Stimulated activated CD4-positive, alpha-beta T cell treated with anti-CD3 and anti-CD28 coated beads, Interleukin-15, amount 100 ng/mL, for 48 hours (primary cell): ENCODE results near the gene TBX4.
"Not testable (repeated sequence)": the region's sequence is repeated elsewhere in the genome, so short reads cannot be mapped to it uniquely, and the experiment has no call there.

Experiments
- DNase-seq, 2 donors: peaks; one replicate each; pipeline ENCODE4 v3.0.0-alpha.2; 2020; ENCODE audit warnings: low read depth in 2 of 2

TBX4 gene

DNA sequence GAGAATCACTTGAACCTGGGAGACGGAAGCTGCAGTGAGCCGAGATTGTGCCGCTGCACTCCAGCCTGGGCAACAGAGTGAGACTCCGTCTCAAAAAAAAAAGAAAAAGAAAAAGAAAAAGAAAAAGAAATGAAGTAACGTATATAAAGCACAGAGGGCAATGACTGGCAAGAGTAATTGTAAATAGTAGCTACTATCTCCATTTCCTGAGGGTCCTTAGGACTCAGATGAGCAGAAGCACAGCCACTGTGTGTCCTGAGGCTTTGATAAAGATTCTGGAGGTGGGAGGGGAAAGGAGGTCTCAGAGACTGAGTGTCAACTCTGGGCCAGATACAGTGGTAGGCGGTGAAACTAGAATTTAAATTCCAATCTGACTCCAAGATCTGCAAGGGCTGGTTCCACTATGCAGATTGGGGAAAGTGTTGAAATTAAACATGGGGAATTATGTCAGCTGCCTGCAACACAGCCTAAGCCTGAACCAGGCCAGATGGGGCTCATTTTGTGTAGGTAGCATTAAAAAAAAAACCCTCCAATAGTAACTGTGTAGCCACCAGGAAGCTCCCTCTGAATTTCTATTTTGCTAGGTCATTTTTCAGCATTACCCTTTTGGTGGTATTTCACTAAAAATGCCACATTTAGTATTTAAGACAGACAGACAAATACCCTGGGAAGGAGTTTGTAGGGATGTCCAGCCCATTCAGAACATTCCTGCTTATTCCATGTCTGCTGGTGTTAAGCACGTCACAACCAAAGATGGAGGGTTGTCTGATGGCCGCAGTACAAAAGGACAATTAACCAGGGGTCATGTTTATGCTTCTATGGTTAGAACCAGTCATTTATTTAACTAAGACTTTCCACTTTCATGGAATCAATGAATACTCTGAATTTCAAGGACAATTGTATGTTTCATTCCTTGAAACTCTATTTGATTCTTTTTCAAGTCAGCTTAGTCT is 46.1 kb downstream of the TBX4 start:
- no peak for DNase-seq

DNA sequence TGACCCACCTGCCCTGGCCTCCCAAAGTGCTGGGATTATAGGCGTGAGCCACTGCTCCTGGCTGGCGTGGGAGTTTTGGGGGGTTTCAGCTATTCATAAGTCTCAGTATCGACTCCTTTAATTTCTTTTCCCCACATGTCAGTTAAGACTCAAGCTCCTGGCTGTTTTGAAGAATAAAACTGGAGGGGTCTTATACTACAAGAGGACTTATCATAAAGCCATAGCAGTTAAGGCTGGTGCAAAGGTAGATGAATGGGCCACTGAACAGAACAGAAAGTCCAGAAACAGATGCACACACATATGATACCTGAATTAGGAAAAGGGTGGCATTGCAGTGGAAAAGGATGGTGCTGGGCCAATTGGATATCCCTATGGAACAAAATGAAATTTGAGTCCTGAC is 47.4 kb downstream of the TBX4 start:
- no peak for DNase-seq

DNA sequence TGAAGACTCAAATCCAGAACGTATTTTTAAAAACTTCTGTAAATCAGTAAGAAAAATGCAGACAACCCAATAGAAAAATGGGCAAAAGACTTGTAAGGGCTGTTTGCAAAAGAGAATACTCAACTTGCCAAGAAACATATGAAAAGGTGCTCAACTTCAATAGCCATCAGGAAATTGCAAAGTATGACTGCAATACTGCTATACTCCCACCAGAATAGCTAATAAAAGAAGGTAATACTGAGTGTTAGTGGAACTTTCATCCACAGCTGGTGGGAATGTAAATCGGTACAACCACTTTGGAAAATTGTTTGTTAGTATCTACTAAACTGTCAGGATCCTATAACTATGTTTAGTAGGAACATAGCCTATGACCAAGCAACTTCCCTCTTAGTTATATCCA is 48.1 kb downstream of the TBX4 start:
- DNase-seq = no peak

DNA sequence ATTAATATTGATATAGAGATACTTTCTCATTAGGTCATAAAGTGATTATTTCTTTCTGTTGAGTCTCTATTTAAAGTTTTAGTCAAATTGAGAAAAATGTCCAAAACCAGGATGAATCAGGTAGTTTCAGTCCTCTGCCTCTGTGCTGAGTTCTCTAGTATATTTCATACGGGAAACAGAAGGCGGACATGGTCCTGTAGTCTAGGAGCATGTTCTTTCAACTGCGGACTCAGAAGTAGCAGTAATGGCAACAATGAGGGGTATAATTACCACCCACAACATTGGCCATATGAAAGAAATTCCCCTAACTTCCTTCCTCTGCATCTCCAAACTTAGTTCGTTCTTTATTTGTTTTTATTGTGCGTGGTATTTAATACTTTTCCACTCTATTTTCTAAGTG is 50.1 kb downstream of the TBX4 start:
- no peak for DNase-seq

DNA sequence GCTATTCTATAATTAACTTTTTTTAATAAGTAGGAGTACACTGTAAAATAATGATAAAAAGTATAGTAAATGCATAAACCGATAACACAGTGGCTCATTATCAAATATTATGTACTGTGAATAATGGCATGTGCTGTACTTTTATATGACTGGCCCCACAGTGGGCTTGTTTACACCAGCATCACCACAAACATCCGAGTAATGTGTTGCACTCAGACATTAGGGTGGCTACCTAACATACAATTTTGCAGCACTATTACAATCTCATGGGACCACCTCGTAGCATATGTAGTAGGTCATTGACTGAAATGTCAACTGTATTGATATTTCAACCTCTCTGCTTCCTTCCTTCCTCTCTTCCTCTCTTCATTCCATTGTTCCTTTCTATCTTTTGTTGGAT is 51.7 kb downstream of the TBX4 start:
- DNase-seq = no peak

DNA sequence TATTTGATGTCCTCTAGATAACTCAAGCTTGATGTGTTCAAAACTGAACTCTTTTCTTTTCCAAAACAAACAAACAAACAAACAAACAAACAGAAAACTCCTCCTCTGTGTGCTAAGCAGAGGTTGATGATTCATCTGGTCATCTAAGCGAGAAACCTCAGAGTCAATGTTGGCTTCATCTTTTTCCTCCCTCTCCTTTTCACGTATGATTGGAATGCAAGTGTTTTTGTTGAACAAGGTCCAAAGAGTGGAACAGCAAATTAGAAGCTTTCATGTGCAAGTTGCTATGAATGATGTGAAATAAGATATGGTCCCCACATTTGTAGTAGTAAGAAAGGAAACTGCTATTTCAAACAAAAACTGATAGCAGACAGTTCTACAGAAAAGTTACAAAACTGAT is 52.5 kb downstream of the TBX4 start:
- no peak for DNase-seq

DNA sequence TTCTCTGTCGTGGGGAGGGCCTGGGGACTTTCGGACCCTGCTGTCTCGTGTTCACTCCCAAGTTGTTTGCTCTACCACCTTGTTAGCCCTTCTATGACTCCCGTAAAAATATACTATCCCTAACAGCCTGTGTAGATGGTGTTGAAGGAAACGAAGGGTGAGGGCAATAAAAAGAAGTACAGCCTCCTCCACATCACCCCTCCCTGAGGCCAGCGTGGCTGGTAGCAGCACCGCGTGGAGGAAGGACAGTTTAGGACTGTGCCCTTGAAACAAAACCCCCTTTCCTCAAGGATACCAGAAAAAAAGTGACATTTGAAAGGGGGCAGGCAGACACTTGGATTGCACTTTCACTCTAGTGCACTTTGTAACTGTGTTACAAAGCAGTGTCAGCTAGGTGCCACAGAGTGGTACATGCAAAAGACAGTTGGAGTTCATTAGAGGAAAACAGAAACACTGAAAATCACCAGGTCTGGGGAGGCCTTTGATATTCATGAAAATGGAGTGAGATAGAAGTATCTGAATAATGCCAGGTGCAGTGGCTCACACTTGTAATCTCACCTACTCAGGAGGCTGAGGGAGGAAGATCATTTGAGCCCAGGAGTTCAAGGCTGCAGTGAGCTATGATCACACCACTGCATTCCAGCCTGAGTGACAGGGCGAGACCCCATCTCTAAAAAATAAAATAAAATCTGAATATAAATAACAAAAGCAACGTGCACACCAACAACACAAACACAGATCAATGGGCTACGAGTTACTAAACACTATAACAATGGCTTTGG is 53.8 kb downstream of the TBX4 start:
- DNase-seq = no peak

DNA sequence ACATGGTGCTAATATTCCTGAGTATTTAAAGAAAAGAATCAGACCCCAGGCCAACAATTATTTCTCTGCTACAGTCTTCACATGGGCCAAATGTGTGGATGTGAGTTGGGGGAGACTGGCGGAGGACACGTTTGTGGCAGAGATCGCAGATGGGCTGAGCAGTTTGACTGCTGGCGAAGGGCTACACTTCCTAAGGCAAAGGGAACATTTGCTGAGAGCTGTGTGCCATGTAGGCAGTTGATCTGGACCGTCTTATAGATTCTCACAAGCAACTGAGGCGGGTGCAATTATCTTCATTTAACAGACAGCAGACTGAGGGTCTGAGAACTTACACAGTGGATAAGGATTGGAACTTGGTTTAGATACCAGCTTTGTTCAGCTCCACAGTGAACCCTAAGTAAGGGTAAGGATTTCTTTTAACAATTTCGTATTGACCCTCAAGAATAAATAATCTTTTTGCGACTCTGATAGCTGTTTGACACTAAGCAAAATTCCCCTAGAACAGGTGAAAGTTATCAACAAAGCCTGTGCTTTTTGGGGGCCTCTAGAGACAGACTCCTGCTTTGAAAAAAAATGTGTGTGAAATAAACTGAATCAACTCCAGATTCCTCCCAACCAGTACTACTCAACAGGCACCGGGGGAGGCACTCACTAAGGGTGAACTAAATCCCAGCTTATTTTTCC is 55.3 kb downstream of the TBX4 start:
- DNase-seq = no peak

DNA sequence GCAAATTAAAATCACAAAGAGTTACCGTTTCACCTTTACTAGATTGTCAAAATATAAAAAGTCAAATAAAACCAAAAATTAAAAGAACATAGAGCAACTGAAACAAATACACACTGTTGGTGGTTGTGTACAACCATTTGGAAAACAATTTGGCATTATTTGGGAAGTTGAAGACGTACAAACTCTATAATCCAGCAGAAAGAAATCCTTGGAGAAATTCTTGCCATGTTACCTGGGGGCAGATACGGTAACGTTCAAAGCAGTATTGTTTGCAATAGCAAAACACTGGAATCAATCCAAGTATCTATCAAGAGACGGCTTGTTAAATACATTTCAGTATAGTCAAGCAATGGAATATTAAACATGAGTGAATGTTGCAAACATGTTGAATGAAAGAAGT is 56.7 kb downstream of the TBX4 start:
- DNase-seq = no peak

DNA sequence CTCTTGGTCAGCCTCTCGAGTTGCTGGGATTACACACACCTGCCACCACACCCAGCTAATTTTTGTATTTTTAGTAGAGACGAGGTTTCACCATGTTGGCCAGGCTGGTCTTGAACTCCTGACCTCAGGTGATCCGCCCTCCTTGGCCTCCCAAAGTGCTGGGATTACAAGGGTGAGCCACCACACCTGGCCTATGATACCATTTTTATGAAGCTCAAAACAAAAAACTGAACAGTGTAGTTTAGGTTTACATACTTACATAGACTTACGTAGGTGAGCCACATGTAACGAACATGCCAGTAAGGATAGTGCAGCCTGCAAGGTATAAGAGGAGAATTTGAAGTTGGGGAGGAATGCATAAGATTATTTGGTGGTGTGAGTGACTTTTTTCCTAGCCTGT is 57.2 kb downstream of the TBX4 start:
- not testable (repeated sequence) for DNase-seq

DNA sequence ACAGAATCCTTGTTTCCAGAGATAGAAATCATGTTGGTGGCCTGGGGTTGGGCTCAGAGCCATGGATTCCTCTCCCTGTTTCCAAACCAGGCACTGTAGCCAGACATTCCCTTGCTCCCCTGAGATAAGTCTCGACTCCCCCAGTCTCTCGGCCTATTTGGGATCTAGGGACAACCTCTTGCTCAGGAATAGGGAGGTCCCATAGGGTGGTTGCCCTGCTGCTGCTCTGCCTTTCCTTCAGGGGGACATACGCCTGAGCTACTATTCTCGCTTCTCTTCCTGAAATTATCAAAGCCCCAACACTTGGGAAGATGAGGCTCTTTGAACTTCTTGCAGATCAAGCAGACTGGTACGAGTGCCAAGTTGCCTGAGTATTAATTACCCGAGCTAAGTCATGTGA is 58.0 kb downstream of the TBX4 start:
- DNase-seq = no peak

DNA sequence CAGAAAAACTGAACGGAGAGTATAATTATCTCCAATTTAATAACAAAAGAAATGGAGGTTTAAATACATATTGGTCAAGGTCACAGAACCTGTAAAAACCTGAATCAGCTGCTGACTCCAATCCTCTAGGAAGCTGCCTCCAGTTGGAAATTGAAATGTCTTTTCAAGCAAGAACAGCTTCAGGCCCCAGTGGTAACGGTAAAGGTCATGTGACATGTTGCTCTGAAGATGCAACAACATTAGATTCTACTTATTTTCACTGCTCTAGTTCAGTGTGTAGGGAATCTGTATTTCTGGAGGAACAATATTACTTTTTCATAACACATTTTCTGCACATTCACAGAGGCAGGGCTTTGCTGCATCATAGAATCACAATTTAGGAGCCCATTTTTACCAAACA is 58.8 kb downstream of the TBX4 start:
- DNase-seq = no peak

DNA sequence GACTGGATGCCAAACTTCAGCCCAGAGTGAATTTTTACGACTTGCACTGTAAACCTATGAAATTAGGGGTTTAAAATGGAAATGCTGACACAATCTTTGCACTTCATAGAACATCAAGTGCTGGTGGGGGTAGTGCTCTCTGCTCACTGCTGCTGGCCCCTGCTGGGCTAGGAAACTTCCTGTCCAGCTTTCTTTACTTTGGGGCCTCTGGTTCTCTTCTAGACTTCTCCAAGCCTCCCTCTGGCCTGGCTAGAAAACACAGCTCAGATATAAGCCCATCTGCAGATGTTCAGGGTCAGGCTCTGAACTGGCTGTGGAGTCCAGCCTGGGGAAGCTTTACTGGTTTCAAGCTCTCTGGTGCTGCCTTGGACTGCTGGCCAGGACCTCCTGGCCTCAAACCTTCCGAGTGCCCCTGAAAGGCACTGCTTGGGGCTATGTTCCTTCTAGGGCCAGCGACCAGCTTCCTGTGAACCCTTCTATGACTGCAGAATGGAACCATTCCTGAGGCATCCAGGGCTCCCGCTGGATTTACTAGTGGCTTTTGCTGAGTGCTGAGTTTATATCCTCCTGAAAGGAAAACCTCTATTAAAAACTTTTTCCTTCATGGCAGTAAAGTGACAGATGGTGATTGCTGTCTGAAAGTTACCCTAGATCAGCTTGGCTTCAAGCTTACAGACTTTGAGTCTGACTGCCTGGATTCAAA is 59.4 kb downstream of the TBX4 start:
- DNase-seq = no peak

DNA sequence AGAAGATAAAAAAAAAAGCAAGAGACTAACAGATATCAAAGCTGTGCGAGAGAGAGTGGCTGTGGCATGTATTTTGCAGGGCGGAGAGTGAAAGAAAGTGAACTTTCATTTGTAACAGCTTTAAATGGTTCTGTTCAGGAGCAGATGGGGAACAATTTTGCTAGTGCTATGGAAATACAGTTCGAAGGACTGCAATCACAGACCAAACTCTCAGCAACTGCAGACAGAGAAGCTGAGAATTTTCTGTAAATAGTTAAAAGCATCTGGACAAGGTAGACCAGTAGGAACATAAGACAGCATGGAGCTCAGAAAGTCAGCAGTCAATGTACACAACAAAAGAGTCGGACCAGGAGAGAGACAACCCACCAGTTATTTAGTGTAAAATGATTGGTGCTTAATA is 62.3 kb downstream of the TBX4 start:
- DNase-seq = no peak

DNA sequence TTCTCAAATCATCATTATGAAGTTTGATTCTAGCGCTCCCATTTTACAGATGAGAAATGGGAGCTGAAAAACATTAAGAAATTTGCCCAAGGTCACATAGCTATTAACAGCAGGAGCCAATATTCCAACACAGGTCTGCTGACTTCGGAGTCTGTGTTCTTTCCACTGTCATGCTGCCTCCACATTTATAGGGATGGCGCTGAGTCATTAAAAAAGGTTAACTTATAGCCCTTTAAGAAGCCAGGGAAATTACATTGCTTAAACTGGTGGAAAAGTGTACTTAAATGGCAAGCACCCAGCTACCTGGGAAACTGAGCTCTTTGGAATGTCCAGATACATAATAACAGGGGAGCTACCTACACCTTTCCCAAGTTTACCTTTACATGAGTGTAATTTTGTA is 65.0 kb downstream of the TBX4 start:
- no peak for DNase-seq

DNA sequence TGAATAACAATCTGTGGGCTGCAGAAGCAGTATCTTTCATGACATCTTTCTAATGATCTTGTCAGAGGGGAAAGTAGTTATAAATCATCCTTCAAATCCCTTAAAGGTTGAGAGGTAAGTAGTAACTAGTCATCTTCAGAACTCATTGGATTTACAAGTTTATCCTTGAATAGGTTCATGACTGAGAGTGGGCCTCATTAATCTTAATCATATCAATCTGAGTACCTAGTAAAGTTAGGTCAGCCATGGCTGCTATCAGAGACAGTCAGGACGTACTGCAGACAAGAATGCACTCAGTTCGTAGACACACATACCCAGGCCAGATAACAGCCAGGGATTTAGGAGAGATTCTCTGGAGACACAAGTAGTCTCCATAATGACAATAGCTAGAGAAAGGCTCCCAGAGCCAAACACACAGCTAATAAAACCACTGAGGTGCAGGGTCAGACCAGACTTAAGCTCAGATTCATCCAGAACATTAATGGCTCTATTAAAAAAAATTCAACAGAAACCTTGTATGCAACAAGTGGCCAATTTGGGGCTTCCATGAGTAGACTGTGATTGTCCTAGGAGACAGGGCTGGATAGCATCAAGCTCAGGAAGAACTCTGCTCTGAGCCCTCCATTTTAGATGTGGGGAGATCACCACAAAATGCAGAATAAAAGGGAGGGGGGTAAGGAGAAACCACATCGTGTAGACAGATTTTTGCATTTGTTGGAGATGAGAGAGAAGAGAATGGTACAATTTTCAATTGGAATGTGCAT is 65.8 kb downstream of the TBX4 start:
- DNase-seq = no peak

DNA sequence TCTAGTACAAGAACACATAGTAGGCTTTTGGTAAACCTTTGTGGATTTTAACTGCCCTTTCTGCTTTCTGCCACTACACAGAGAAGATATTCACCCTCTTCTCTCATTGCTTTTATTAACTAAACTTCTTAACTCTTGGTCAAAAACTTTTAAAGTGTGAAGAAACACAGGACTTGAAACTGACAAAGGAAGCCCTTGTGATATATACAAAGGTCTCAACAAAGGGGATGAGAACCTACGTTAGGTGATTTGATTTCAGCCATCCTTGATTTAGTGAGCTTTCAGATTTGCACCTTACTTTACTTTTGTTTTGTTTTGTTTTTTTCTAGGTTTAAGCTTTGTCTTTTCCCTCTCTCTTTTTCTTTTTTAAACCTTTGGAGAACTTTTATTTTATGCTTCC is 66.9 kb downstream of the TBX4 start:
- DNase-seq = no peak

DNA sequence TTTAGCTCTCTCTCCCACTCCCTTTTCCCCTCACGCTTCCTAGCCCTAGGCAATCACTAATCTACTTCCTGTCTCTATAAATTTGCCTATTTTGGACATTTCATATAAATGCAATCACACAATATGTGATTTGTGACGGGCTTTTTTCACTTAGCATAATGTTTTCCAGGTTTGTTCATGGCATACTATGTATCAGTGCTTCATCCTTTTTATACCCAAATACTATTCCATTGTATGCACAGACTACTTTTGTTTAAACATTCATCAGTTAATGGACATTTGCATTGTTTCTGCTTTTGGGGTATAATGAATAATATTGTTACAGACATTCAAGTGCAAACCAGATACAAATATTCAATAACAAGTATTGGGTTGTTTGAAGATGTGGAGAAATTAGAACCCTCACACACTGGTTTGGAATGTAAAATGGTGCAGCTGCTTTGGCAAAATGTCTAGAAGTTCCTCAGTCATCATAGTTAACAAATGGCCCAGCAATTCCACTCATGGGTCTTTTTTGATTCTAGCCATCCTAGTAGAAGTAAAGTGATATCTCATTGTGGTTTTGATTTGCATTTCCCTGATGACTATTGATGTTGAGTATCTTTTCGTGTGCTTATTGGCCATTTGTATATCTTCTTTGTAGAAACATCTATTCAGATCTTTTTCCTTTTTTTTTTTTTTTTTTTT is 67.7 kb downstream of the TBX4 start:
- no peak for DNase-seq

DNA sequence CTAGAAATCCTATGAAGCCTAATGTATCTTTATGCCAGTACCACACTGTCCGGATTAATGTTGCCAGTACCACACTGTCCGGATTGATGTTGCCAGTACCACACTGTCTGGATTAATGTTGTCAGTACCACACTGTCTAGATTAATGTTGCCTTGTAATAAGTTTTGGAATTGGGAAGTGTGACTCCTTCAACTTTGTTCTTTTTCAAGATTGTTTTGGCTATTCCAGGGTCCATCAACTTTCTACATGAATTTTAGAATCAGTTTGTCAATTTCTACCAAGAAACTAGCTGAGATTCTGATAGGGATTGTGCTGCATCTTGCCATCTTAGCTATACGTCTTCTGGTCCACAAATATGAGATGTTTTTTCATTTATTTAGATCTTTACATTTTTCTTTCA is 68.7 kb downstream of the TBX4 start:
- no peak for DNase-seq

DNA sequence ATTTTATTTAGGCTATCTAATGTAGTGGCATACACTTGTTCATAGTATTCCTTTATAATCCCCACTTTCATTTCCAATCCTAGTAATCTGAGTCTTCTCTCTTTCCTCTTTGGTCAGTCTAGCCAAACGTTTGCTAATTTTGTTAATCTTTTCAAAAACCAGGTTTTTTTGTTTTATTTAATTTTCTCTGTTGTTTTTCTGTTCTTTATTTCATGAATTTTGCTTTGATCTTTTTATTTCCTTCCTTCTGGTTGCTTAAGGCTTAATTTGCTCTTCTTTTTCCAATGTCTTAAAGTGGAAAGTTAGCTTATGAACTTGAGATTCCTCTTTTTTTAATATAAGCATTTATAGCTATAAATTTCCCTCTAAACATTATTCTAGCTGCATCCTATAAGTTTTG is 69.9 kb downstream of the TBX4 start:
- no peak for DNase-seq

DNA sequence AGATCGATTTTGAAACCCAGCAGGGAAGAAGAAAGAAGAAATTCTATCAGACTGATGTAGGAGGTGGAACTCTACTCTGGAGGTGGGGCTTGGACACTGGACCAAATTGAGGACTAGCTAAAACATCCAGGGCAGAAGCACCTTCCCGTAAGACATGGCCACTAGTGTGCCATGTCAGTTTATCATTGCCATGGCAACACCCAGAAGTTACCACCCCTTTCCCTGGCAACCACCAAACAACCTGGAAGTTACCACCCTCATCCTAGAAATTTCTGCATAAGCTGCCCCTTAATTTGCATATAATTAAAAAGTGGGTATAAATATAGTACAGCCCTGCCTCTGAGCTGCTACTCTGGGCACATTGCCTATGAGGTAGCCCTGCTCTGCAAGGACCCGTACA is 72.1 kb downstream of the TBX4 start:
- no peak for DNase-seq
